ENCODE measurements around the gene KRTAP9-6.
"Not testable (repeated sequence)": the region's sequence is repeated elsewhere in the genome, so short reads cannot be mapped to it uniquely, and the experiment has no call there.

The KRTAP9-6 gene, protein sequence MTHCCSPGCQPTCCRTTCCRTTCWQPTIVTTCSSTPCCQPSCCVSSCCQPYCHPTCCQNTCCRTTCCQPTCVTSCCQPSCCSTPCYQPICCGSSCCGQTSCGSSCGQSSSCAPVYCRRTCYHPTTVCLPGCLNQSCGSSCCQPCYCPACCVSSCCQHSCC

DNA sequence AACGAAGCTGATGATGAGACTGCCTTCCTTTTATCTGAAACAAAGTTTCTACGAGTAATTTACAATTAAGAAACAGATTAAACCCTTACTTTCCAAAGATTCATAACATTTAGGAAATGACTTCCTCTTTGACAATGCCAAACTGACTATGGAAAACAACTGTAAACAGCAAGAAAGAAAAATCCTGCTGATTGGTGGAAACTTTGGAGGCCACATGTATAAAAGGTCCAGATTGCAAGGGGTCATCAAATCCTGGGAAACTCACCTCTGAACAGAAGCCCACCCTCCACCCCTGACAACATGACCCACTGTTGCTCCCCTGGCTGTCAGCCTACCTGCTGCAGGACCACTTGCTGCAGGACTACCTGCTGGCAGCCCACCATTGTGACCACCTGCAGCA is at the start of gene KRTAP9-6:
TSS of gene KRTAP9-6 (plus strand) at position 301 of the 400 bp plus-strand sequence. CDS start at position 301, 0 bp downstream.
- Mint-ChIP-seq H3K4me3 (no peak within 1 kb of the TSS), H3K36me3 (ENCODE audit: low read depth) (no peaks in the 10 kb centered on the region), H3K9me3 (peaks cover 3% of the 10 kb centered on the region), H3K4me1 (no peaks in the 10 kb centered on the region), H3K27me3 (ENCODE audit: low read depth) (peaks cover 34% of the 10 kb centered on the region), H3K27ac (no peak within 1 kb of the TSS)
- TF ChIP-seq, protein P1, sequence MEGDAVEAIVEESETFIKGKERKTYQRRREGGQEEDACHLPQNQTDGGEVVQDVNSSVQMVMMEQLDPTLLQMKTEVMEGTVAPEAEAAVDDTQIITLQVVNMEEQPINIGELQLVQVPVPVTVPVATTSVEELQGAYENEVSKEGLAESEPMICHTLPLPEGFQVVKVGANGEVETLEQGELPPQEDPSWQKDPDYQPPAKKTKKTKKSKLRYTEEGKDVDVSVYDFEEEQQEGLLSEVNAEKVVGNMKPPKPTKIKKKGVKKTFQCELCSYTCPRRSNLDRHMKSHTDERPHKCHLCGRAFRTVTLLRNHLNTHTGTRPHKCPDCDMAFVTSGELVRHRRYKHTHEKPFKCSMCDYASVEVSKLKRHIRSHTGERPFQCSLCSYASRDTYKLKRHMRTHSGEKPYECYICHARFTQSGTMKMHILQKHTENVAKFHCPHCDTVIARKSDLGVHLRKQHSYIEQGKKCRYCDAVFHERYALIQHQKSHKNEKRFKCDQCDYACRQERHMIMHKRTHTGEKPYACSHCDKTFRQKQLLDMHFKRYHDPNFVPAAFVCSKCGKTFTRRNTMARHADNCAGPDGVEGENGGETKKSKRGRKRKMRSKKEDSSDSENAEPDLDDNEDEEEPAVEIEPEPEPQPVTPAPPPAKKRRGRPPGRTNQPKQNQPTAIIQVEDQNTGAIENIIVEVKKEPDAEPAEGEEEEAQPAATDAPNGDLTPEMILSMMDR (IDR thresholded peaks at IDR 0.05; ENCODE audit: unreplicated experiment in 3 of 3): no peak

DNA sequence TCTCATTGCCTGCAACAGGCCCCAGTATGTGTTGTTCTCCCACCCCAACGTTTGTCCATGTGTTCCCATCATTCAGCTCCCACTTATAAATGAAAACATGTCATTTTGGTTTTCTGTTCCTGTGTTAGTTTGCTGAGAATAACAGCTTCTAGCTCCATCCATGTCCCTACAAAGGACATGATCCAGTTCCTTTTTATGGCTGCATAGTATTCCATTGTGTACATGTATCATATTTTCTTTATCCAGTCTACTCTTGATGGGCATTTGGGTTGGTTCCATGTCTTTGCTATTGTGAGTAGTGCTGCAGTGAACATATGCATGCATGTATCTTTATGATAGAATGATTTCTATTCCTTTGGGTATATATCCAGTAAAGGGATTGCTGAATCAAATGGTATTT is 49.5 kb upstream of the KRTAP9-6 start:
- Mint-ChIP-seq H3K9me3 (peaks cover 3% of the 10 kb centered on the region), H3K4me3 (no peak overlapping the region), H3K4me1 (peaks cover 6% of the 10 kb centered on the region), H3K27me3 (ENCODE audit: low read depth) (peaks cover 25% of the 10 kb centered on the region), H3K36me3 (ENCODE audit: low read depth) (no peaks in the 10 kb centered on the region), H3K27ac (no peak overlapping the region)
- TF ChIP-seq, protein P1 (IDR thresholded peaks at IDR 0.05; ENCODE audit: unreplicated experiment in 3 of 3): no peak

DNA sequence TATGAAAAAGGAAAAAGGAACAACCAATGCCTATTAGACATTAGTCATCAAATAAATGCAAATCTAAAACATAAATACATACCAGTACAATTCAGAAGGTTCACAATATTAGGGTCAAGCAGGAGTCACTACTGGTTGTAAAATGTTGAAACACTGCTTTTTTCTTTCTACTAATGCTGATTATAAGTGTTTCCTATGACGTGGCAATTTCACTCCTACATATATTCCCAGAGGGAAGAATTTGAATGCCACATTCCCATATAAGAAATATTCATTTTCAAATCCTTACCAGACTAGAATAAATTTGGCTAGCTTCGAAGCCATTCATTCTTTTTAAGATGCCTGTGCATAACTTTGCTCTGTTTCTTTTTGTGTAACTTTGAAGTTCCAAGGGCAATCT is 41.4 kb upstream of the KRTAP9-6 start:
- Mint-ChIP-seq H3K27ac (no peak overlapping the region), H3K36me3 (ENCODE audit: low read depth) (no peaks in the 10 kb centered on the region), H3K4me1 (no peaks in the 10 kb centered on the region), H3K9me3 (peaks cover 3% of the 10 kb centered on the region), H3K27me3 (ENCODE audit: low read depth) (peaks cover 17% of the 10 kb centered on the region), H3K4me3 (no peak overlapping the region)
- TF ChIP-seq, protein P1 (IDR thresholded peaks at IDR 0.05; ENCODE audit: unreplicated experiment in 3 of 3): no peak

DNA sequence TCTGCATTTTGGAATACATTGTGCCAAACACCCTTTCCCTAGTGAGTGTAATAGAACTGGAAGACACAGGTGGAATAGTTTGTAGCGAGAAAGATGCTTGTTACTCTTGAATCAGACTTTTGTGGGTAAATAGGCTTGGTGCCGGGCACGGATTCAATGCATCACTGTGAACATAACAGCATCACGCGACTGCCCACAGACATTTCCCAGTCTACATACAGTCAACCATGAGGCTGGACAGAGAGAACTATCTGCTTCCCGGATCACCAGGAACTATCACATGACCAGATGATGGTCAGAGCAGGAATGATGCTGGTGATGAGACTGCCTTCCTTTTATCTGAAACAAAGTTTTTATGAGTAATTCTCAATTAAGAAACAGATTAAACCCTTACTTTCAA is 39.1 kb upstream of the KRTAP9-6 start:
- TF ChIP-seq, protein P1 (IDR thresholded peaks at IDR 0.05; ENCODE audit: unreplicated experiment in 3 of 3): no peak
- H3K27ac Mint-ChIP-seq: no peak overlapping the region
- H3K4me1 Mint-ChIP-seq: no peaks in the 10 kb centered on the region
- no peaks in the 10 kb centered on the region for H3K9me3 Mint-ChIP-seq
- no peaks in the 10 kb centered on the region for H3K36me3 Mint-ChIP-seq (ENCODE audit: low read depth)
- H3K4me3 Mint-ChIP-seq: no peak overlapping the region
- H3K27me3 Mint-ChIP-seq (ENCODE audit: low read depth): peaks cover 20% of the 10 kb centered on the region

DNA sequence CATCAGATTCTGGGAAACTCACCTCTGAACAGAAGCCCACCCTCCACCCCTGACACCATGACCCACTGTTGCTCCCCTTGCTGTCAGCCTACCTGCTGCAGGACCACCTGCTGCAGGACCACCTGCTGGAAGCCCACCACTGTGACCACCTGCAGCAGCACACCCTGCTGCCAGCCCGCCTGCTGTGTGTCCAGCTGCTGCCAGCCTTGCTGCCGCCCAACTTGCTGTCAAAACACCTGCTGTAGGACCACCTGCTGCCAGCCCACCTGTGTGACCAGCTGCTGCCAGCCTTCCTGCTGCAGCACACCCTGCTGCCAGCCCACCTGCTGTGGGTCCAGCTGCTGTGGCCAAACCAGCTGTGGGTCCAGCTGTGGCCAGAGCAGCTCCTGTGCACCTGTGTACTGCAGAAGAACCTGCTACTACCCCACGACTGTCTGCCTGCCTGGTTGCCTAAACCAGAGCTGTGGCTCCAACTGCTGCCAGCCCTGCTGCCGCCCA is 38.5 kb upstream of the KRTAP9-6 start, which contains the start of gene KRTAP9-2:
TSS of gene KRTAP9-2 (plus strand) at position 51 of the 498 bp plus-strand sequence. CDS start at position 58, 7 bp downstream.
- not testable (repeated sequence) for H3K4me3 Mint-ChIP-seq; H3K36me3 Mint-ChIP-seq (ENCODE audit: low read depth)
- peaks cover 21% of the 10 kb centered on the region for H3K27me3 Mint-ChIP-seq (ENCODE audit: low read depth)

DNA sequence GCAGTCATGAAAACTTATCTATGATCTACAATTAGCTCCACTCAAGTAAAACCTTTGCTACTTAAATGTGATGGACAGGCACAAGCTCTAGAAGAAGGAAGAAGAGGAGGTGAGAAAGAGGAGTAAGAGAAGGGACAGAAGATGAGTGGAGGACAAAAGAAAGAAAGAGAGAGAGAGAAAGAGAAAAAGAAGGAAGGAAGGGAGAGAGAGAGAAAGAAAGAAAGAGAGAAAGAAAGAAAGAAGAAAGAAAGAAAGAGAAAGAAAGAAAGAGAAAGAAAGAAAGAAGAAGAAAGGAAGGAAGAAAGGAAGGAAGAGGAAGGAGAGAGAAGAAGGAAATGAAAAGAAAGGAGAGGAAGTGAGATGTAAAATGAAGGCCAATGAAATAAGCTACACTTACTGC is 35.1 kb upstream of the KRTAP9-6 start:
- Mint-ChIP-seq H3K36me3 (ENCODE audit: low read depth) (no peaks in the 10 kb centered on the region), H3K4me3 (no peak overlapping the region), H3K9me3 (no peaks in the 10 kb centered on the region), H3K27me3 (ENCODE audit: low read depth) (peaks cover 38% of the 10 kb centered on the region), H3K4me1 (no peaks in the 10 kb centered on the region), H3K27ac (no peak overlapping the region)
- TF ChIP-seq, protein P1 (IDR thresholded peaks at IDR 0.05; ENCODE audit: unreplicated experiment in 3 of 3): no peak

More for the DNA sequence above, 38.5 kb upstream of the KRTAP9-6 start, which contains the start of gene KRTAP9-2:
- not testable (repeated sequence) for H3K4me1 Mint-ChIP-seq, H3K27ac Mint-ChIP-seq, H3K9me3 Mint-ChIP-seq
